GM19025 (cell line): ENCODE measurements around the gene LORICRIN.
"Not testable (repeated sequence)": the region's sequence is repeated elsewhere in the genome, so short reads cannot be mapped to it uniquely, and the experiment has no call there.

ENCODE experiments used
- ATAC-seq: cut with Tn5 transposase; IDR thresholded peaks from one replicate; pipeline ENCODE4 v1.9.1; 2021; ENCODE audit warnings: mild to moderate bottlenecking, low read depth, moderate library complexity; ENCODE audit not compliant: unreplicated experiment

LORICRIN gene, protein sequence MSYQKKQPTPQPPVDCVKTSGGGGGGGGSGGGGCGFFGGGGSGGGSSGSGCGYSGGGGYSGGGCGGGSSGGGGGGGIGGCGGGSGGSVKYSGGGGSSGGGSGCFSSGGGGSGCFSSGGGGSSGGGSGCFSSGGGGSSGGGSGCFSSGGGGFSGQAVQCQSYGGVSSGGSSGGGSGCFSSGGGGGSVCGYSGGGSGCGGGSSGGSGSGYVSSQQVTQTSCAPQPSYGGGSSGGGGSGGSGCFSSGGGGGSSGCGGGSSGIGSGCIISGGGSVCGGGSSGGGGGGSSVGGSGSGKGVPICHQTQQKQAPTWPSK

DNA sequence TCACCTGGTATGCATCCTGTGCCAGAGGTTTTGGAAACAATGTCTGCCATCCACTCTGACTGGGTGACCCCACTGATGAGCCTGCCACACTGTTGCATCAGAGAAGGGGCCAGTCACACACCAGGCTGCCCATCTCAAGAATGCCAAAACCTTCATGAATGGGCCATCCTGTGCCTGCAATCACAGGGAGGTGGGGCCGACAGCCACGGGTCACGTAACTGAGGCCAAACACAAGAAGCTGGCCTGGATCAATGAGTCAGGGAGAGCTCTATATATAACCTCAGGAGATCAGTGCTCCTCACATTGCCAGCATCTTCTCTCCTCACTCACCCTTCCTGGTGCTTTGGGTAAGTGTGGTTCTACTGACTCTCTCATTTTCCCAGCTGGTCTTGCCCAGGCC, at the start of gene LORICRIN:
Gene LORICRIN (plus strand): TSS at position 301 of the 400 bp plus-strand sequence. CDS start 1,263 bp downstream, outside the sequence.
- no peak for ATAC-seq

DNA sequence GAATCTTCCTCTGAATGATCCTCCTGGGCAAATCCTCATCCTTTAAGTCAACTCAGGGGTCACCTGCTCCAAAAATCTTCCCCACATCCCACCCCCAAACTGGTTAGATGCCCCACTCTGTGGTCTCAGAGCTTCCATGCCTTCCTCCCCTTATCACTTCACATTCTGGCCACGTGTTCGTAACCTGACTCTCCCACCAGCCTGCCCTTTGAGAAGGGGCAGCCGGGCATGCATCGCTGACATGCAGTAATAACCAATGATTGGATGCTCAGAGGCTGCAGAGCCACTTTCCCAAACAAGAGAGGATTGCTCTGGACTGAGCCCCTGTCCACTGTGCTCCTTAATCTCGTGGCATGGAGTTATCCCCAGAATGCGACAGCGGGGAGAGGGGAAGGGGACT, 49.3 kb upstream of the LORICRIN start:
- no peak for ATAC-seq

DNA sequence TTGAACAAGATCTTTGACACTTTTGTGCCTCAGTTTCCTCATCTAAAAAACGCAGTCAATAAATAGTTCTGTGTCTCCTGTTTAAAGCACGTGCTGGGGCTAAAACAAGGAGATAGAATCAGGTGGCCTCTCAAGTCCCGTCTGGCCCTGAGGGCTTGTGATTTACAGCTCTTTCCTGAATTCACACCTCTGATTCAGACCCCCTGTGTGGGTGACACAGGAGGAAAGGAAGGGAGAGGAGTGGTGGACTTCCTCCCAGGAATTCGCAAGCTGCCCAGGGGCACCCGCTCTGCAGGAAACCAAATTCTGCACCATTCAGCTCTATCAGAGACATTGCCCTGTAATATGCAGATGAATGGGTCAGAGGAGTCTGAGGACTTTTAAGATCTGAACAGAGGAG, 47.3 kb upstream of the LORICRIN start:
- ATAC-seq: no peak

DNA sequence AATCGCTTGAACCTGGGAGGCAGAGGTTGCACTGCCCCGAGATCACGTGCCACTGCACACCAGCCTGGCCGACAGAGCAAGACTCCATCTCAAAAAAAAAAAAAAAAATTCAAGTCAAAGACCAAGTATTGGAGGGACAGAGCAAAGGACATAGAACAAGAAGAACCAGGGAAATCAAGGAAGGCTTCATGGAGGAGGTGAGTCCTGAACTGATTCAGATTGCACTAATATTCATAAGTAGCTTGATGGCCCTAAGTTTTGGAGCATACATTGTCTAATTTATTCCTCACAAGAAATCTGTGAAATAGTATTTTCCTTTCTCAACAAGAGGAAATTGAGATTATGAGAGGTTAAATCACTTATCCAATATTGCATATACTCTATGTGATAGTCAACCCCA, 46.0 kb upstream of the LORICRIN start:
- ATAC-seq: no peak

DNA sequence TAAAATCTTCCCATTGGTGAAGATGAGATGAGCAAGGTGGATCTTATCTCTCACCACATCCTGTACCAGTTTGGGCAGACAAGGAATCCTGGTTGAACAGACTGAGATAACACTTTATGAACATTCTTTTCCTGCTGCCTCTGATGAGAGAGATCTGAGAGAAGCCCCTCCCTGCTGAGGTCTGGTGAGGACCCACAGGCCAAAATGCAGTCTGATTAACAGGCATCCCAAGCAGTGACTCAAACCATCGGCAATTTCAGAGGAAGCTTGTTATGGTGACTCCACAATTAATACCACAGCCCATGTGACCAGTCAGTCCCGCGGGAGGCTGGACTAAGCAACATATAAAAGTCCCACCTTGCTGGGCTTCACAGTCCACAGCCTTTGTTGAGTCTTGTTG, 42.3 kb upstream of the LORICRIN start, which contains the start of gene PRR9:
Gene PRR9 (plus strand): TSS at position 373 of the 400 bp plus-strand sequence. CDS start 561 bp downstream, outside the sequence.
- ATAC-seq: no peak

DNA sequence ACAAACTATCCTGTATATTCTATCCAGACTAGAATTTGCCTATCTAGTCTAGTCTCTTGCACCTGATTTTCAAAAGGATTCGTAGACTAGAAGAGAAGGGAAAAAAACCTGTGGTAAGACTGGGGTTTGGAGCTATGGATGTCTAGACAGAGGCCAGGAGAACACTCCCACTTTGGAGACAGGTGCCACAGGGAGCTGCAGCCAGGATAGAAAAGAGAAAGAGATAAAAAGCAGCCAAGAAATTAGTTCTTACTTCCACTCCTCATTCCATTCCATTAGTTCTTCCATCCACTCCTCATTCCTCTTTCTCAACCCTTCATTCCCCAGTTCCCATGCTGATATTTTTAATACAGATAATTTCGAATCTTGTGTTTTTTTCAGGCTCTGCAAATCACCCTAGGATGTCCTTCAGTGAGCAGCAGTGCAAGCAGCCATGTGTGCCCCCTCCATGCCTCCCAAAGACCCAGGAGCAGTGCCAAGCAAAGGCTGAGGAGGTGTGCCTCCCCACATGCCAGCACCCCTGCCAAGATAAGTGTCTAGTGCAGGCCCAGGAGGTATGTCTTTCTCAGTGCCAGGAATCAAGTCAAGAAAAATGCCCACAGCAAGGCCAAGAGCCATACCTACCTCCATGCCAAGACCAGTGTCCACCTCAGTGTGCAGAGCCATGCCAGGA, 41.6 kb upstream of the LORICRIN start:
- ATAC-seq: no peak

DNA sequence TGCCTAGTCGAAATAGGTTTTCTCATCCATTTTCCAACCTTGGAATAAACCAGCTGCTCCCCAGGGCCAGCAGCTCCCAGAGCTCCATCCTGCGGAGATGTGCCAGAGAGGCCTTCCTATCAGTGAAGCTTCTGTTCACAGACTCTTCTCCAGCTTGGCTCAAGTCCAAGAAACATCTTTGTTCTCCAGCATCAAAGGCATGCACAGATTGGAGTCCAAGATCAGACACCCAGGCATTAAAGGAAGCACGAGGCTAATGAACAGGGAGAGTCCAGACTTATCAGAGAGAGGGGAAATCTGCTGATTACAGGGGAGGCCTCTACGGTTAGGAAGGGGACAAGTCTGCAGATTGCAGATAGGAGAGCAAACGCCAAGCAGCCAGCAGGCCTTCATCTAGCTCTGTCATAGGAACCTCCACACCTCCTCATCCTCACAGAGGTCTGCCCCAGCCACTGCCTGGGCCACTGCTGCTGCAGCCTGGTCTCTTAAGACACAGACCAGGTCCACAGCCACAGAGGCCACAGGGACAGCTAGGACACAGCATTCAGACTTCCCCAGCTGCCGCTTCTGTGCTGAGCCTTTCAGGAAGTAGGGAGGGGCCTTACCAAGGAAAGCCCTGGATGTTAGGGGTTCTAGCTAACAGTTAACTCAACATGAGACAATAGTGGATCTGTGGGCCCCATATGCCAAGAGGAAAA, 38.7 kb upstream of the LORICRIN start:
- no peak for ATAC-seq

DNA sequence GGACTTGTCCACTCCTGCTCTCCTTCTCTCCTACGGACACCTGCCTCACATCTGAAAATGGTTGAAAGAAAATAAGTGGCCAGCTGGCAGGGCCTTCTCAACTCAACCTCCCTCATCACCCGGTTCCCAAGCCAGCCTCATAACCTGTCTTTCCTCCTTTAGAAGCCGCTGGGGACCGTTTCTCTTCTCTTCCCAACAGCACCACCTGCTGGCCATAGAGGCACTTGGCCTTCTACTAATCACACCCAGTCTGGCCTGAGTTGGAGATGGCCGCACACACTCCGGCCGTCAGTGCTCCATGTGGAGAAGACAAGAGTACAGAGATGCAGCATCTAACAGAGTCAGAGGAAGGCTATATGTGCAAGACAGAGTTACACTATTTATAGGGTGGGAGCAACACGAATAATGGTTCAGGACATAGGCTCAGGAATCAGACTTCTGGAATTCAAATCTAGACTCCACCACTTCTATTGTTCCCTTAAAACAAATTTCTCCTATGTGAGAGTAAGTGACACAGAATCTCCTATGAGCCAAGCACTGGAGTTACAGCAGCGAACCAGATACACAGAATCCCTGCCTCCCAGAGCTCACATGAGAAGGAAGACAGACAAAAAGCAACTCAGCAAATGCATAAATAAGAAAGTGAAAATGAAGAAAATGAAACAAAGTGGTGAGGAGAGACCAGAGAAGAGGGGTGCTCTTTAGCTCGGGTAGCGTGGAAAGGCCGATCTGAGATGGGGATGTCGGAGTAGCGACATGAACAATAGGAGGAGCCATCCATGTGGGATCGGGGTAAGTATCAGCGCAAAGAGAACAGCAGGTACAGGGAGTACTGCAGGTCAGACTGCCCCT, 36.2 kb upstream of the LORICRIN start:
- peak; percentile 86 for ATAC-seq

DNA sequence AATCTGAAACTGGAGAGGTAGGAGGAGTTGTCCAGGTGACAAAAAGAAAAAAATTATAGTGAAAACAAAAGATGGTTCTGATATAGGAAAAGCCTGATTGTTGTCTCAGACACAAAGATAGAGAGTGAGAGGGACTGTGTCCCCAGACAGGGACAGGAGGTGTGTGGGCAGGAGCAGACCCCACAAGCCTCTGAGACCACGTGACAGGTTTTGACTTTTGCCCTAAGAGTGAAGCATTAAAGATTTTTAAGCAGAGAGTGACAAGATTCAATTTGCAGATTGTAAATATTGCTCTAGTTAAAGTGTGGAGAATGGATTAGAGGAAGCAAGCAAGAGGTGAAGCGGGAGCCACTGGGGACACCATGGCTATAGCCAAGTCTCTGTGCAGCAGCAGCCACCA, 31.7 kb upstream of the LORICRIN start:
- ATAC-seq: no peak

DNA sequence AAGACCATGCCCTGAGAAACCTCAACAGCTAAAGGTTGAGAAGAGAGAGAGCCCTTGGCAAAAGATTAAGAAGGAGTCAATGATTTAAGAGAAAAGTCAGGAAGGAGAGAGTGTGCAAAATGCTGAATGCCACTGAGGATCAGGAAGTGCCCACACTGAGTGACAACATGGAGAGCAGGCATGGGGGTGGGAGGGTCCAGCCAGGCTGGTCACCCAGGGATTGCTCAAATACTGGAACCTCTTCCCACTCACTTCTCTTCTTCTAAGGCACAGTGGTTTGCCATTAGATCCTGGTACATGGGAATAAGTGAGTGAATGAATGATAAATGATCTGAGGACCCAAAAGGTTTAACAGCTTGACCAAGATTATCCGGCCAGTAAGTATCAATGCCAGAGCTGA, 31.0 kb upstream of the LORICRIN start:
- no peak for ATAC-seq

DNA sequence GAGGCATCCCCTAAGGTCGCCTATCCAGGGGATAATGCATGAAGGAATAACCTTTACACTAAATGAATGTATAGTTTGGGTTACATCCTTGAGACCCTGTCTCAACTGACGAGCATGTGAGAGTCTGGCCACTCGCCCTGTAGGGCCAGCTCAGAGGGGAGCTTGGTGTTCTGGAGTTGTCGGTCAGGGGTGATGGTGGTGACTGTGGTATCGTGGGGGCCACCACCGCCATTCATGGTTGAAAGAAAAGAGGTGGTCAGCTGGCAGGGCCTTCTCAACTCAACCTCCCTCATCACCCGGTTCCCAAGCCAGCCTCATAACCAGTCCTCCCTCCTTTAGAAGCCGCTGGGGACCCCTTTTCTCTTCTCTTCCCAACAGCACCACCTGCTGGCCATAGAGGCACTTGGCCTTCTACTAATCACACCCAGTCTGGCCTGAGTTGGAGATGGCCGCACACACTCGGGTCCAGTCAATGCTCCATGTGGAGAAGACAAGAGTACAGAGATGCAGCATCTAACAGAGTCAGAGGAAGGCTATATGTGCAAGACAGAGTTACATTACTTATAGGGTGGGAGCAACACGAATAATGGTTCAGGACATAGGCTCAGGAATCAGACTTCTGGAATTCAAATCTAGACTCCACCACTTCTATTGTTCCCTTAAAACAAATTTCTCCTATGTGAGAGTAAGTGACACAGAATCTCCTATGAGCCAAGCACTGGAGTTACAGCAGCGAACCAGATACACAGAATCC, 30.2 kb upstream of the LORICRIN start:
- ATAC-seq: not testable (repeated sequence)

DNA sequence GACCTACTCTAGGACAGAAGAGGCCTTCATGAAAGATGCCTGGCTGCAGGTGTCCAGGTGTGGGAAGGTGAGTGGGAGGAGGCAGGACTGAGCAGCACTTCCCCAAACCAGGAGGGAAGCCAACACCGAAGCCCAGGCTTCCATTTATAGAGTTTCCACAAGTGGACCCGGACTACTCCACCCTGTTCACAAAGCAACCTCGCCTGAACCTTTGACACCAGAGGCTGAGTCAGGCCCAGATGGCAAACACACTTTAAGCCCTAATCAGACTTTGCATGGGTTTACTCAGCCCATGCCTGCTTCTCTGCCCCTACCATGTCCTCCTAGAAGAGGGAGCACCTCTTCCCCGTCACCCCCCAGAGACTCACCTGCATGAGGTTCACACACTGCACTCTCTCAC, 28.1 kb upstream of the LORICRIN start:
- no peak for ATAC-seq

DNA sequence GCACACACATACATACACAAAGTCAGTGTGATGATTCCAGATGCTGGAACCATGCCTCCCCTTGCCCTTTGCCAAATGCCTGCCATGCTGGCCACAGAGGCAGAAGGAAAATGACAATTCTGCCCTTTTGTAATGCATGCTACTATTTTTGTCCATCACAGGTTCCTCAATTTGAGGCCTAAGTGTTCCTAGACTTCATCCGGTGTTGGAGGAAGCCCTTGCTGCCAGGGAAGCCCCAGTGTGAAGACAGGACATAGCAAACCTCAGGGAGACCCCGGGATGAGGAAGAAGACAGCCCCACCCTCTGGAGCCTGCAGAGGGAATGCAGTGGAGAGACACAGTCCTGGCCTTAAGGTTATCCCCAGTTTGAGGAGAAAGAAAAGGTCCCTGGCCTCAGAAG, 27.7 kb upstream of the LORICRIN start:
- ATAC-seq: no peak

DNA sequence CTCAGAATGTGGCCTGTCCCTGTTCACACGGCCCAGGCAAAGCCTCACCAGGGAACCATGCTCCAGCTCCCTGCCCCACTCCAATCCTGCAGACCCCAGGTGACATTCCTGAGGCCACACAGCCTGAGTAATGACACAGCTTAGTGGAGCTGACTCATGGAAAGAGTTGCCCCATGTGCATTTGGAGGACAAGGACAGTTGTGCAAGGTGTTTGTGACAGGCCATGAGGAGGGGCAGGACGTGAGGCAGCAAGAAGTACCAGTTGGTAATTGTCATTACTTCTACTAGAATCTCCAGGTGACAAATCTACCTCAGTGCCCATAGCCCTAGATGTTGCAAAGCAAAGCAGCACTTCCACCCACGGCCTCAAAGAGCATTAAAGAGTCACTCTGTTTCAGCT, 26.9 kb upstream of the LORICRIN start:
- ATAC-seq: no peak

DNA sequence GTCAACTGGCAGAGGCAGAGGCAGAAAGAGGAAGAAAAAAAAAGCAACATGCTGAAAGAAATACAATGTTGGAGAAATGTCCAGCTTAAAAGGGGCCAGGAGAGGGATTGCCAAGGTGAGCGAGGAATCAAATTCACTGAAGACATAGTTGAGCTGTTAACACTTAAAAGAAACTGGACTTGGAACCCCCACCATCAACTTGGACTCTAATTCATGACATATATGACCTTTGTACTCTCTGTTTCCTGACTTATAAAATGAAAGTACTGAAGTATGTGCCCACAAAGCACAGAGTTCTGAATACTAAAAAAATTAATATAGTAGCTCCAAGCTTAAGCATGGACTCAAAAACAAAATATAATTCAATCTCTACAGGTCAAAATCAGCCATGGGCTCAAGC, 26.0 kb upstream of the LORICRIN start:
- no peak for ATAC-seq

DNA sequence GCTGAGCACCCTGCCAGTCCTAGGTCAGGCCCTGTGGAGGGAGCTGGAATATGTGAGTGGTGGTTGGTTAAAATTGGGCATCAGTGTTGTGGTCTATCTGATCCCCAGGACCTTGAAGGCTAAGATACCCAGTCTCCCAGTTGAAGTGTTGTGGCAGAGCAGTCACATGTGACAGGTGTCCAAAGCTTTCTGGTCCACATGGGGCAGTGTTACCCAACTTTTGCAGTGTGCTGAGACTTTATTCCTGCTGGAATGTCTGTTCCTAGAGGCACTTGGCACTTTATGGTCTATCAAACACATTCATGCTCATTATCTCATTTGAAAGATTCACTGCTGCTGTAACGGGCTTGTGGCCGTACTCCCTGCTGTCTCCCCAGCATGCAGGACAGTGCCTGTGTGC, 21.0 kb upstream of the LORICRIN start:
- ATAC-seq: no peak

DNA sequence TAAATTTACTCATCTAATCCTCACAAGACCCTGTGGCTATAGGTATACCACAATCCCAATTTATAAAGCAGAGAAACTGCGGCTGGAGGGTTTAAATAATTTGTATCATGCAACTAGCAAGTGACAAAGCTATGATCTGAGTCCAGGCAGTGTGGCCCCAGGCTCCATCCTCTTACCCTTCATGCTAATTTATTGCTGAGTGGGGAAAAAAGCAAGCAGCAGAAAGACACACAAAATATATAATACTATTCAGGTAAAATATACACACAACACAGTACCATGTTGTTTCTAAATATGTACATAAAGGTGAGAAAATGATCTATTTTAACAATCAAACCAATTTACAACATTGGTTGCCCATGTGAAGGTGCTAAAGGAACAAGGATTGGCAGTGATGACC, 17.3 kb upstream of the LORICRIN start:
- ATAC-seq: no peak

DNA sequence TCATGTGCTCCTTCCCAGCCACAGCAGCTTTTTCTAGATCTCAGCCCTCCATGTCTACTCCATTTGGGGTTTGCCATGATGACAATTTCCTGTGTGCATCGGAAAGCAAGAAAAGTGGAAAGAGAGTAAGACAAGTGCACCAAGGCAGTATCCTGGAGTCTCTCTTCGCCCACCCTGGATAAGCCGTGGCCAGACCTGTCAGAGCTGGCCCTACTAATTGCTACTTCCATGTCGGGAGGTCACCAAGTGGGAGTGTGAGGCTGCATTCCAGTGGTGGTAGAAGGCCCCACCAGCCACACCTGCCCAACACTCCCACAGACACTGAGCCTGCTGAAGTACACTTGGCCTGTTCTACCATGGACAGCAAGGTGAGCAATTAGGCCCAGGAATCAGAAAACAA, 14.0 kb upstream of the LORICRIN start:
- no peak for ATAC-seq

DNA sequence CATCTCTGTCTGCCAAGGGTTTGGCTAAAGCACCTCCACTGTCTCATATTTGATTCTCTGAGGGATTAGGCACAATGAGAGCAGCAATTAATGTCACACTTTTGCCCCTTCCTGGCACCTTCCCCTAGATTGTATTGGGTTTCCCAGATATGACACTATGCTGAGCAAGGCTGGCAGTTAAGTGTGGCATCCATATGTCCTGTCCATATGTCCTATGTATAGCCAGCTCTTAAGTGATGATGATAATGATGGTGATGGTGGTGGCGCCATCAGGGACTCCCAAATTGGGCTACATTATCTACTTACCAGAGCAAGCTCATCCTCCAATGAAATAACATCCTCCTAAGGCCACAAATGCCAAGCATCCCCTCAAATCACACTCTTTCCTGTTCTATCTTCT, 13.5 kb upstream of the LORICRIN start:
- ATAC-seq: no peak

DNA sequence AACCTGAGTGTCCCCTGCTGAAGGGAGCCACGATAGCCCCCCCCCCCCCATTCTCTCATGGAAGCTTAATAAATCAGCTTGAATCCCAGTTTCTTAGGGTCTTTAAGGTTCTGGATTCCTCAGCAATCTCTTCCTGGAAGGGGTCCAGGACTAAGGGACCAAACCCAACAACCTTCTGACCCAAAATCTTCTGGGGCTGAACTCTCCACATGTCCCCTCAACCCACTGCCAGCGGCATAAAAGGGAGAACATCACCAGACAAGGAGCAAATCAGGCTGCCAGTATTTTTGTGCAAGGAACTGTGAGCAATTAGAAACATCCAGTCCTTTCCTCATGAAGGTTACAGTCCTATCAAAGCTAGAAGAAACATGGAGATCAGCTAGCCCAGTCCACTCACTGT, 12.7 kb upstream of the LORICRIN start:
- no peak for ATAC-seq
